Head of caudate nucleus (tissue), 42 donors: ENCODE data around the gene COX5B.

Experiments
- DNase-seq, 42 donors: peaks; one replicate each; pipeline versions ENCODE4 v3.0.0 to v3.0.0-alpha.2; 2020 to 2021; ENCODE audit warnings: mixed read lengths in 7 of 42
- intact Hi-C: fragments of 100-400 bp; cut with DNase I; formaldehyde crosslinking; loops from one replicate; pipeline ENCODE4 v1.15.0; 2022

COX5B gene

DNA sequence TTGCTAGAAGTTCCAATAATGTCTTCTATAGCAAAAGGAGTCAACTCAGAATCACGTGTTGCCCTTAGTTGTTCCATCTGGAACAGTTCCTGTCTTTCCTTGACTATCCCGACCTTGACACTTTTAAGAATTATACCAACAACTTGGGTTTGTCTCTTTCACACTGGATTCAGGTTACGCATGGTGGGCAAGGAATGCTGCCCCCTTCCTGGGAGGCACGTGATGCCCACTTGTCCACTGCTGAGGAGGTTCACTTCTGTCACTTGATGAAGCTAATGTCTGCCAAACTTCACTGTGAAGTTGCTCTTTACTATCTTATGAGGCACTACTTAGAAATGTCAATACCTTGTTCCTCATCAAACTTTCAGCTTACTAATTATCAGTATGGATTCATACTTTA, 5.3 kb downstream of the COX5B start:
- no peak for DNase-seq
- intact Hi-C loops = no loop called here

DNA sequence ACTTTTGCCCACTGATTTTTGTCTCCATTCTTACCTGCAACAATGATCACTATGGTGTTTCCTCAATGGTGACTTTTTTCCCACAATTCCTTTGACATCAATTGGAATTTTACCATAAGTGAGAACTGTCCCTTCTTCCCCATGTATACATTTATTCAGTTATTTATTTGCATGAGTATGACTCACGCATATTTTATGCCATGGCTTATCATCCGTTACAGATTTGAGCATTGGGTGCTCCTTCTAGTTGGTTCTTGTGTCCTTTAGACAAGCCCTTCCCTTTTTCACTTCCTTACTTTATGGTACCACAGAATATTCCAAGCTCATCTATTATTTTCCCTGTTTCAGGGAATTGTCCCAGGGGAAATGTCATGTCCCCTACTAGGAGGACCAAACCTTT, 7.6 kb downstream of the COX5B start:
- DNase-seq = no peak
- intact Hi-C loops = no loop called here

DNA sequence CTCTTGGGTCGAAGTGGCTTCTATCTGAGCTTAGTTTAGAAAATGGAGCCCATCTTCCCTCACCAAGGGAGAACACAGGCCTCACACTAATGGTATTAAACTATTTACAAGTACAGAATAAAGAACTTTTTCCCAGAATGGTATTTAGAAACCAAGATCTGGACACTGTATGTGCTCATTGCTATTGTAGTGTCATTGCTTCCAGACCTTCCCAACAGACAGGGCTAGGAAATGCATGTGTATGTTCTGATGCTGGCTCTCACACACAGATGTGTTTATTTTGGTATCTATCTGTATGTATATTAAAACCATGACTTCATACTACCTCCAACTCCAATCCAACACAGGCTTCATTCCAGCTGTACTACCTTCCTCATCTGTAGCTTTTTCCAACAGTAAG, 8.0 kb downstream of the COX5B start:
- intact Hi-C loops = no loop called here
- DNase-seq = no peak

DNA sequence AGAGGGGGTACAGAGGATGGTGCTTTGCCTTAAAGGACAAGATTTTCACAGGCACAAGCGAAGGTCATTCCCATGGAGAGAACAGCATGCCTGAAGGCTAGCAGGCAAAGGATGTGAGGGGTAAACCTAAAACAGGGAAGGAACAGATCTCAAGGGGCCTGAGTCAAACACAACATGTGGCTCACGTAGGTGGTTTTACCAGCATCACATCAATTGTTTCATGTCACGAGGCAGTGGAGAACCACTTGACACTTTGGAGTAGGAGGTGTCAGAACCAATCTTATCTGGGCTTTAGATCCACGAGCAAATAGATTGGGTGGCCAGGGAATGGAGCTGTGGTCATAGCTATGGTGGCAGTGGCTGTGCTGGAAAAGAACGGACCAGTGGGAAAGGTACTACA, 8.4 kb downstream of the COX5B start:
- DNase-seq = no peak
- intact Hi-C loops = no loop called here

DNA sequence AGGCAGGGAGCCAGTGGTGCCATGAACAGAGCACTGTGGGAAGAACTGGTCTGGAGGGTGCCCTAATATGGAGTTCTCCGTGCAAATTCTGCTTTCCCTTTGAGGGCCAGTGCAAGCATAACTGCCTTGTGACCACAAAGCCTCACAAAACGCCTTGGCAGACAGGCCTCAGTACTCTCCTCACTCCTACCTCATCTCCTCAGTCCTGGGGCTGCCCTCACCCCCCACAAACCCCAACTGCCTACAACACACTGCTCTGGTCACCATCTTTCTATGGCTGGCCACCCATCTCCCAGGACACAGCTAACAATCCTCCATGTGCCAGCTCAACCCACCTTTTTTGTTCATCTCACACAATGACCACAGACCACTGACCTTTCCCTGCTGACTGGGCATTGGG, 8.9 kb downstream of the COX5B start:
- intact Hi-C loops = no loop called here
- no peak for DNase-seq

DNA sequence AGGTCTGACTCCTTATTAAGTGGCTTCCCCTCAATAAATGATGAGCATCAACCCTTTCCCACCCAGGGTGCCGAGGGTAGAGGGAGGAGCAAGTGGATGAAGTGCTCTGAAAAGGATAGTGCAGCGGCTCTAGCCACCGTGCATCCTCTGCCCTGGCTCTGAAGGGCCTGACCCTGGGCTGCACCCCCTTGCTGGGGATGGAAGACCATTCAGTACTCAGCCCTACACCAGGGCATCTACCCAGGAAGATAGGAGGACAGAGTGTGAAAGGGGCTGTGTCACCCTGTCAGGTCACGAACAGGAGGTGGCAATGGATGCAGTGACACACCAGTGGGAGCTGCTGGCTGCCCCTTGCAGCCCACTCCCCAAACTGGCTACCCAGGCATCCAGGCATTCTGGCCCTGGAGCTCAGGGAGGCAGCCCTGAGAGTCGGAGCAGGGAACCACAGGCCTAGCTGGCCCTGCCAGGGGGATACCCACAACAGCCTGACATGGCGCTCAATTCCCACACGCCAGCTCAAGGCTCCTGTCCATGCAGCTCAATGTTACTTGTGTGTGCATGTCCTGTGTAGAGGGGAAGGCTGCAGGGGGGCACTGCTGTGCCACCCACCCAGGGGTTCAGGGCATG, 10.4 kb downstream of the COX5B start:
- no peak for DNase-seq
- intact Hi-C loops = no loop called here

DNA sequence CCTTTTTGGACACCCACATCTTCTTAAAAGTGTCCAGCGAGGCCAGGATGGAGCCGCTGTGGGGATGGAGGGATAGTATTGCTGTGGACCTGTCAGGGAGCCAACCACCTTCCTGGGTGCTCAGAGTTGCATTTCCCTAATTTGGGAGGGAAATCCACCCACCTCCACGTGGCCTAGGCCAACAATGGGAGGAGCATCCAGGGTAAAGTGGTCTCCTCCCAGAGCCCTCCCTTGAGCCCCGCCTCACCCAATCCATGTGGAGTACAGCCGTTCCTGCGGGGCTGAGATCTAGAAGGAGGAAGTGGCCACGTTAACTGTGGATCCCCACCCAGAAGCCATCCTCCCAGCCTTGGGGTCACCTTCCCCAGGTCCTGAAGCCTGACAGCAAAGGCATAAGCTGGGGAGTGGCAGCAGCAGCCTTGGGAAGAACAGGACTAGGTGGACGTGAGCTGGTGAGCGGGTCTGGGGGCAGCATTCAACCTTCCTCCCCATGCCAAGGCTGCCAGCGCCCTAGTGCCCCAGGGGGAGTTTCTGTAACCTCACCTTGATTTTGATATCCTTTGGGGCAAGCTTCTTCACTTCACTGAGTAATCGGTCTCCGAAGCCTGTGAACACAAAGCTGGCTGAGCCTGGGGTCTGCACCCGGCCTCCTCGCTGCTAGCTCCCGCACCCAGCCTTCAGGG, 11.2 kb downstream of the COX5B start:
- intact Hi-C loops = no loop called here

DNA sequence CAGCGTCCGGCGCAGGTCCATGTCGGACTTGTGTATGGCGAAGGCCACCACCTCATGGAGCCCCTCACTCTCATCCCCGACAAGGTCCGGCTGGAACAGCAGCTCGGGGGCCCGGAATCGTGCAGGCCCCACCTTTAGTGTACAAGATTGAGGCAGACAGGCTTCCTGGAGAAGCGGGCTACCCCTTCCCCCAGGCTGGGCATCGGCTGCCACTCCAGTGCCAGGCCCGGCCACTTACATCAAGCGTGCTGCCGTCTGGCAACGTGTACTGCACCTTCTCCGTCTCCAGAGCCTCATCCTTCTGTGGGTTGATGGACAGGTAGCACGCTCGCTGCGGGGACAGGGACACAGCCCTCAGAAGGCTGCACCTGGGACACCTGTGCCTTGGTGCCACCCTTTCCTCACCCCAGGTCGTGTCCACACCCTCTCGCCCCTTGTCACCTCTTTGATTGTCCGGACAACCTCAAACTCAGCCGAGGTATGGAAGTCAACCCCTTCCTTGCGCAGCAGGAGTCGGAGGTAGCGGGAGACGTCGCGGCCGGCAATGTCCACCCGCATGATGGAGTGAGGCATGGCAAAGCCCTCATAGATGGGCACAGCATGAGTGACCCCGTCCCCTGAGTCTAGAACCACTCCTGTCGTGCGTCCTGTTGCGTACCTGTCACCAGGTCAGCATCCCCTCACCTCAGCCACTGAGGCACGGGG, 12.3 kb downstream of the COX5B start:
- DNase-seq = no peak
- intact Hi-C loops = no loop called here

More for the DNA sequence above, 11.2 kb downstream of the COX5B start:
- no peak for DNase-seq

DNA sequence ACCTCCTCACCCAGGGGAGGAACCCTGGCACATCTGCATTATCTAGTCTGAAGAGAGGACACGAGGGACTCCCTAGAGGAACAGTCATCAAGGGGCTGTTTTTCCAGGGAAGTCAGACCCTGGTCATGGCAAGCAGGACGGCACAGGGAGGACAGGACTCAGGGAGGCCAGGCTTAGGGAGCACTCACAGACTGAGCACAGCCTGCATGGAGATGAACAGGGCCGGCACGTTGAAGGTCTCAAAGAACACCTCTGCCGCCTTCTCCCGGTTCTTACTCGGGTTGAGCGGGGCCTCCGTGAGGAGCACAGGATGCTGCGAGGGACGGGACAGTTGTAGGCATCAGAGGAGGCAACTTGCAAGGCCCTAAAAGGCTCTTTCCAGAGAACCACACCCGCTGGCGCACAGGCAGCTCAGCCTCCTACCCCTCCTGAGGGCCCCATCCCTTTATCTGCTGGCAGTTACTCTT, 12.9 kb downstream of the COX5B start:
- intact Hi-C loops = no loop called here
- no peak for DNase-seq

DNA sequence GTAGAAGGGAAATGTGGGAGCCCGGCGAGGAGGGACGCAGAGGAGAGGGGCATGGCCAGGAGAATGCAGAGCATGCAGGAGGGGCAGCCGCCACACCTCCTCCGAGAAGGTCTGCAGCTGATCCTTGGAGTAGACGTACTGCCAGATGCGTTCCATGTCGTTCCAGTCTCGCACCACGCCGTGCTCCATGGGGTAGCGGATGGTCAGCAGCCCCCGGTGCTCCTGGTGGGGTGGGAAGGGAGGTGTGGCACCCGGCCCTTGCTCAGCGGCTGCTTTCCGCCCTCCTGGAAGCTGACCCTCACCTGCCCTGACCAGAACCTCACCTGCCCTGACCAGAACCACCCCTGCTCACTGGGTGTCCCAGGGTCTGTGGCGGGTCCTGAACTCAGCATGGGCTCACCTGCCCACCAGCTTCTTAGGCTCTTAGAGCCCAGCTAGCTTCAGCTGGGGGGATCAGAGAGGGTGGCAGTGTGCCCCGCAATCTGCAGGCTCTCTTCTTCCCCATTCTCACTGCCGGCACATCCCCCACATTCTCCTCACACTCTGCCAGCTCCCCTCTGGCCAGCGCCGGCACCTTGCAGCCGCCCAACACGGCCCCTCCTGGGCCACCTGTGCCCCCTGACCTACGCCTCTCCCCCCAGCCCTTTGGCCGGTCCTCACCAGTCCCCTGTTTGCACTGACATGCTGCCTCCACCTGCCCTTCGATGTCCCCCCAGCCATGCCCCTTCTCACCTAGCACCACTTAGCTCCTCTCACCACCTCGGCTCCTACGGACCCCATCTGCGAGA, 13.6 kb downstream of the COX5B start:
- intact Hi-C loops = no loop called here
- DNase-seq = no peak

DNA sequence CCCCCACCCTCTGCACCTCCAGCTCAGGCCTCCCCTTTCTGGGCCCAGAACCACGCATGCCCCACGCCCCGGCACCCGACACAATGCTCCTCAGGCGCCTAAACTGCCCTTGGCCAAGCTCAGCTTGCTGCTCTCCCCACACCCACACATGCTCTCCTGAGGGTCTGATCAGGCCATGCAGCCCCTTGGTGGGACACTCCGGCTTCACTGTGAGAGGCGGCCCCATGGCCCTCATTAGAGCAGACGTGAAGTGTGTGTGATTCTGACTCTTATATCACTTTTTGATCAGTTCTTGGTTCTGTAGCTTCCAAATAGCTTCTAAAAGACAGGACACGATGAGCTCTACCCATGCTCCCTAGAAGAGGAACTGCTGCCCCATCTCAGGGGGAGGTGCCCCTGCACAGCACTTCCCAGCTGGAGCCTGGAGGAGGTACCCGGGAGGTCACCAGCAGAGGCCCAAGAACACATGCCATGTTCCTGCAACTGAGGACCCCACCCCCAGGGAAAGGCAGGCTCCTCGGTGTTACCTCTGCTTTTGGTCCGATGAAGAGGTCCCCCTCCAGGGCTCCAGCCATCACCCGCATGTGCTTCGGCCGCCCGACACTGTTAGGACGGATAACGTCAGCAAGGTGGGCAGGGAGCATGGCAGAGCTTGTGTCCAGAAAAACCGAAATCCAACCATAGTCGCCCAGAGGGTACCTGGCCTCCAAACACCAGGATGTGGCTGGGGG, 14.3 kb downstream of the COX5B start:
- intact Hi-C loops = no loop called here
- no peak for DNase-seq

DNA sequence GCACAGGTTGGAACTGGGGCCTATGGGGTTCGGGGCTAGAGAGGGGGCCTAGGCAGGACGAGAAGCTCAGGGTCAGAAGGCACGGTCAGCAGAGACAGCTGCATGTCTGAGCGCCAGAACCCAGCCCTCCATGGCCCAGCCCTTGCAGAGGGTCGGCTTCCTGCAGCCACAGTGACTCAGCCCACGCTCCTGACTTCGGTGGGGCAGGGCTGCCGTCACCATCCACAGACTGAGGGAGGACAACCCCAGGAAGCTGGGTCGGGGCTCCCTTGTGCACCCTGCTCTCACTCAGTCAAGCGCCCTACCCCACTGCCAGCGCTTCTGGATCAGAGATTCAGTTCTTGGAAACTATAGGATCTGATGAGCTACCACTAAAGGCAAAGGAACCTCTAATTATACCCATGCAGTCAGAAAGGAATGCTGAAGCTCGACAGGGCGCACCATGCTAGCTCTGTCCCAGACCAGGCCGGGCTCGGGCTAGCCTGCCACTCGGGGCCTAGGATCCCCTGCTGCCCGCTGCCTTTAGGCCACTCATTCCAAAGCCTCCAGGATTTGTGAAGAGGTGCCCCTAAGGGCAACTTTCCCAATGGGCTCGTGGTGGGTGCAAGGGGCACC, 15.0 kb downstream of the COX5B start:
- intact Hi-C loops = no loop called here
- no peak for DNase-seq

DNA sequence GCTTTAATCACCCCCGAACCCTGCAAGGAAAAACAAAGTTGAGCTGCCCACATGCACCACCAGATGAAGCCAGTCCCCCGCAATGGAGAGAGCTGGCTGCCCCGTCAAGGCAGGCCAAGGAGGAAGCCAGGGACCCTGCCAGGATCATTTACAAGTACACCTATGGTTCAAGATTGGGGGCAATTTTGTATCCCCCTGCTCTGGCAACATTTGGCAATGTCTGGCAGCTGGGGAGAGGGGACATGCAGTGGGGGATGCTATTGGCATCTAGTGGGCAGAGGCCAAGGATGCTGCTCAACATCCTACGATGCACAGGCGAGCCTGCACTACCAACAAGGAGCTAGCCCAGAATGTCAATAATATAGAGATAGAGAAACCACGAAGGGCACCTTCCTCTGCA, 16.1 kb downstream of the COX5B start:
- intact Hi-C loops = no loop called here
- DNase-seq = no peak

DNA sequence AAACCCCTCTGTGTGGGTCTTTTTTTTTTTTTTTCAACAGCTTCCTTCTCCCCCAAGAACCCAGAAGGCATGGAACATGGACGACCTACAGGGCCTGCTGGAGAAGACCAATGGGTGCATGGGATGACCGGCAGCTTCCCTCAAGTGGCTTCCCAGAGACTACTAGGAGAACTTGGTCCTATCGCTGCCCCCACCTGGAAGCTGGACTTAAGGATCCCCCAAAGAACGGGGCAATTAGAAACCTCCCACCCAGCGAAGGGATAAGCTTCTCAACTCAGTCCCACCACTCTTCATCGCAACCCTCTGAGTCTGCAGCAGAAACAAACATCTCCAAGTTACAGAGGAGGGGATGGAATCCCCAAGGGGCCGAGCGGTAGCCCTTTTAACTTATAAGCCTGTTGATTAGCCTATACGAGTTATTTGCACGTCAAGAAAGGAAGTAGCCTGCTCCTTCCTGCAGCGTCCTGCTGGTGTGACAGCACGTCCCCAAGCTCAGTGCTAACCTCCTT, 16.6 kb downstream of the COX5B start:
- no peak for DNase-seq
- intact Hi-C loops = no loop called here

DNA sequence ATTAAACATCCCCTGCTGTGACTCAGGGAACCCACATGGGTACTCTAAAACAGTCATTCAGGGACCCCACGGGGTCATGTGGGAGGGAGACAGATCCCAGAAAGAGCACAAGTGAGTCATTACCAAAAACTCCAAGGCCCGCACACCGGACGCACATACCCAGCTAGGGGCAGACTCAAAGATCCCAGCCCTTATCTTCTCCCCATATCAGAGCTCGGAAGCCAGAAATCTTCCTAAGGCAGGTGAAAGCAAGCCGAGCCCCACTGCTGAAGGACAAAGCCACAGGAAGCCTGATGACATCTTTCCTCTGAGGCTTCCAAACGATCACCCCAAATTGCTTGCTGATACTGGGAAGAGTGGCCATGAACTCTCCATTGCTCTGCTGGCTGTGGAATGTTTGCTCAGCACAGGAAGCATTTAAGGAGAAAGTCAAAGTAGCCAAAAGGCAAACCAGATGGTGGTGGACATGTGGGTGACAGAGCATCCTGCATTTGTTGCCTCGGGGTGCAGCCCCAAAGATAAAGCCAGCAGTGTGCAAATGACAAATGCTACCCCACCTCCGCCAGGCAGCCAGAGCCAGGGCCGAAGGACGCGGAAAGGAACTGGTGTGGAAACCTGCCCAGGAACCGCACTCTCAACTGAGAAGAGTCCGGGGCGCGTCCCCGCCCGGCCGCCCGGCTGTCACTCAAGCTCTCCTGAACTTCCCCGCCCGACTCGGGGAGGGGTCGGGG, 17.2 kb downstream of the COX5B start:
- peak; percentile 31 to 84 (median 67) for DNase-seq
- intact Hi-C loops = loop anchor here (1.0 kb wide), 1 partner anchor 17 kb away; the partner anchor contains the start of gene COX5B

DNA sequence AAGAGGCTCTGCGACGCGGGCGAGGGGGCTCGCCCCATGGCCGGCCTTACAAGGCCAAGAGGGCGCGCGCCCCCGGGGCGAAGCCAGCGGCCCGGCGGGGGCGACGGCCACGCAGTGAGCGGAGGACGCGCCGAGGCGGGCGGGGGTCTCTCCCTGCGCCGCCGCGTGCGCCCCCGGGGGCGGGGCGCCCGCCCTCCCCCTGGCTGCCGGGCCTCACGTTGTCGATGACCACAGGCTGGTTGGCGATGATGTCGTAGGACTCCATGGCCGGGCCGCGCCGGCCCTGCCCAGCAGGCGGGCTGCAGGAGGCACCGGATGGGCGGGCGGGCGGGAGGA, 17.7 kb downstream of the COX5B start:
- intact Hi-C loops = loop anchor here (1.0 kb wide), 1 partner anchor 17 kb away; the partner anchor contains the start of gene COX5B

DNA sequence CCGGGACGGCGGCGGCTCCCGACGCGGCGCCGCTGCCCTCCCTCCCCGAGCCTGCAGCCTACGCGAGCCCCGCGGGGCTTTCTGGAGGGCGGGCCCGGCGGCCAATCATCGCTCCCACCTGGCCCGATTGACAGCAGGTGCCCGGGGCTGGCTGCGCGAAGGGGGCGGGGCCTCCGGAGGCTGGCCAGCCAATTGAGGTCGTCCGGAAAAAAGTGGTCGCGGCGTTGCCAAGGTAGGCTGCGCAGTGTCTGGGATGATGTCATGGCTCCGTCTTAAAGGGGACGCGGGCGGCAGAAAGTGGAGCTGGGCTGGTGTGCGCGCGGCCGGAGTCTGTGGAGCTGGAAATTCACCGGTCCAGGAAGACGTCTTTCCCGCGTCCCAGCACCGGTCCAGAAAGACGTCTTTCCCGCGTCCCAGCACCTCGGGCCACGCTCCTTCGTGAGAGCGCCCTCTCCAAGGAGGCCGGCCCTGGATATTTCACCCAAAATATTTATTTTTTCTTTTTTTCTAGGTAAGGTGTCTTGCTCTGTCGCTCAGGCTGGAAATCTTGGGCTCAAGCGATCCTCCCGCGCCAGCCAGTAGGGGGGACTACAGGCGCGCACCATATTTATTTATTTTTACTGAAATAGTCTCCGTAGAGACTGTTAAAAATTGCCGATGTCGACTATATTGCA, 18.2 kb downstream of the COX5B start, which contains the start of gene ACTR1B:
Gene ACTR1B (minus strand): TSS at position 83 of the 674 bp plus-strand sequence. CDS start 154 bp downstream, outside the sequence.
- intact Hi-C loops = loop anchor here (1.0 kb wide), 1 partner anchor 18 kb away; the partner anchor contains the start of gene COX5B
- peak; percentile 96 to 99 (median 98) for DNase-seq

More for the DNA sequence above, 17.7 kb downstream of the COX5B start:
- no peak for DNase-seq
